Mesenchymal stem cell (in vitro differentiated cells and primary cell): Measurements from ENCODE around the gene OR5D16.
"Not testable (repeated sequence)": the region's sequence is repeated elsewhere in the genome, so short reads cannot be mapped to it uniquely, and the experiment has no call there.

ENCODE experiments used
- DNase-seq: peaks from one replicate; pipeline ENCODE4 v3.0.0-alpha.2; 2013
- H2AFZ ChIP-seq: one replicate; pipeline ENCODE4 v1.6.1; 2013; ENCODE audit warnings: low read depth, mild to moderate bottlenecking, control low read depth, inconsistent platforms, low read length, moderate library complexity
- H2AK5ac ChIP-seq: 2 replicates; pipeline ENCODE4 v1.6.1; 2013; ENCODE audit warnings: low read length, moderate library complexity, mild to moderate bottlenecking, inconsistent platforms; ENCODE audit not compliant: severe bottlenecking
- H2BK120ac ChIP-seq: one replicate; pipeline ENCODE4 v1.6.1; 2013; ENCODE audit warnings: low read depth, mild to moderate bottlenecking, inconsistent platforms, low read length, moderate library complexity
- H2BK12ac ChIP-seq, 2 experiments: one replicate each; pipeline ENCODE4 v1.6.1; 2013; ENCODE audit warnings: inconsistent platforms in 2 of 2, low read length in 2 of 2, mild to moderate bottlenecking in 2 of 2, moderate library complexity in 2 of 2, control low read depth in 1 of 2
- H2BK15ac ChIP-seq: one replicate; pipeline ENCODE4 v1.6.1; 2013; ENCODE audit warnings: mild to moderate bottlenecking, low read depth, inconsistent platforms; ENCODE audit not compliant: poor library complexity, severe bottlenecking
- H2BK5ac ChIP-seq: 2 replicates; pipeline ENCODE4 v1.6.1; 2013; ENCODE audit warnings: low read depth, mild to moderate bottlenecking, low read length, control low read depth, inconsistent platforms; ENCODE audit not compliant: poor library complexity, severe bottlenecking
- H3K14ac ChIP-seq, 2 experiments: one replicate each; pipeline ENCODE4 v1.6.1; 2013; ENCODE audit warnings: inconsistent platforms in 2 of 2, low read length in 2 of 2, control low read depth in 1 of 2, mild to moderate bottlenecking in 1 of 2, moderate library complexity in 1 of 2
- H3K18ac ChIP-seq, 2 experiments: one replicate each; pipeline ENCODE4 v1.6.1; 2013; ENCODE audit warnings: inconsistent platforms in 2 of 2, low read length in 2 of 2, control low read depth in 1 of 2, low read depth in 1 of 2, mild to moderate bottlenecking in 1 of 2
- H3K23ac ChIP-seq, 2 experiments: one replicate each; pipeline ENCODE4 v1.6.1; 2013; ENCODE audit warnings: inconsistent platforms in 2 of 2, low read length in 2 of 2, mild to moderate bottlenecking in 2 of 2, moderate library complexity in 2 of 2, control low read depth in 1 of 2
- H3K27ac ChIP-seq: 2 replicates; pipeline ENCODE4 v1.5.1; 2013; ENCODE audit warnings: mild to moderate bottlenecking, moderate library complexity, low read length, control low read depth, inconsistent platforms; ENCODE audit not compliant: poor library complexity, severe bottlenecking
- H3K27me3 ChIP-seq, 2 experiments: 2 replicates each; pipeline versions ENCODE4 v1.6.1 to v1.7.0; 2013; ENCODE audit warnings: low read length in 2 of 2, mild to moderate bottlenecking in 2 of 2, moderate library complexity in 2 of 2, control low read depth in 1 of 2, inconsistent platforms in 1 of 2; ENCODE audit not compliant: control insufficient read depth in 1 of 2, insufficient read depth in 1 of 2
- H3K36me3 ChIP-seq, 2 experiments: 2 replicates each; pipeline versions ENCODE4 v1.6.1 to v1.7.0; 2013; ENCODE audit warnings: low read length in 2 of 2, control low read depth in 1 of 2, inconsistent platforms in 1 of 2, low read depth in 1 of 2, mild to moderate bottlenecking in 1 of 2; ENCODE audit not compliant: insufficient read depth in 2 of 2, control insufficient read depth in 1 of 2
- H3K4ac ChIP-seq, 2 experiments: one replicate each; pipeline ENCODE4 v1.6.1; 2013; ENCODE audit warnings: inconsistent platforms in 2 of 2, low read length in 2 of 2, mild to moderate bottlenecking in 2 of 2, moderate library complexity in 2 of 2, control low read depth in 1 of 2, low read depth in 1 of 2
- H3K4me1 ChIP-seq: 2 replicates; pipeline ENCODE4 v1.6.1; 2013; ENCODE audit warnings: low read depth, low read length, control low read depth; ENCODE audit not compliant: control insufficient read depth, insufficient read depth
- H3K4me2 ChIP-seq: 2 replicates; pipeline ENCODE4 v1.6.1; 2013; ENCODE audit warnings: low read length, mild to moderate bottlenecking, inconsistent platforms; ENCODE audit not compliant: poor library complexity, severe bottlenecking
- H3K4me3 ChIP-seq, 2 experiments: 2 replicates each; pipeline versions ENCODE4 v1.5.1 to v1.7.0; 2013; ENCODE audit warnings: low read length in 2 of 2, mild to moderate bottlenecking in 2 of 2, control low read depth in 1 of 2, low read depth in 1 of 2; ENCODE audit not compliant: insufficient read depth in 1 of 2
- H3K79me1 ChIP-seq: replicated peaks from 2 replicates; pipeline ENCODE4 v1.6.1; 2013; ENCODE audit warnings: mild to moderate bottlenecking, control low read depth, low read length, inconsistent platforms; ENCODE audit not compliant: poor library complexity, severe bottlenecking
- H3K9ac ChIP-seq: 2 replicates; pipeline ENCODE4 v1.7.0; 2013; ENCODE audit warnings: mild to moderate bottlenecking, low read length, moderate library complexity
- H3K9me3 ChIP-seq: 2 replicates; pipeline ENCODE4 v1.7.0; 2013; ENCODE audit warnings: mild to moderate bottlenecking, low read length; ENCODE audit not compliant: control insufficient read depth
- H4K8ac ChIP-seq: one replicate; pipeline ENCODE4 v1.6.1; 2013; ENCODE audit warnings: inconsistent platforms, mild to moderate bottlenecking, low read length, moderate library complexity
- H4K91ac ChIP-seq: one replicate; pipeline ENCODE4 v1.6.1; 2013; ENCODE audit warnings: mild to moderate bottlenecking, low read length, inconsistent platforms
- WGBS: methylation state at CpG from one replicate; pipeline ENCODE4 v1.1.7; 2013; ENCODE audit warnings: mixed read lengths; 5-methylcytosine and 5-hydroxymethylcytosine counted together

Gene OR5D16

DNA sequence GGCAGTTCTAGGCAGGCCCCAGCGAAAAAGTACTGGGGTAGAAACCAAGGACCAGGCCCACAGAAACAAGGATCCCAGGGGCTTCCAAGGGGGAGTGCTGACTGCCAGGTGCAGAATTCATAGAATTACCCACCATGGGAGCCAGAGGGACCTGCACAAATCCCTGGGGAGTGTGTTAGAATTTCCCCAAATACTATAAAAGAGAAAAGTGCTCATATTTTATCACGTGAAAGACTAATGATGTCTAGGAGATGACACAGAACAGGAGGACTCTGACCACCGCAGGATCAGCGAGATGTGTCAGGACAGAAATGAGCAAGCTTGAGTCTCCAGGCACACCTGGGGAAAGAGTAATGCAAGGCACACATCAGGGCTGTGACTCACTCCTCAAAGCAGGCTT, 28.8 kb downstream of the OR5D16 start:
- not testable (repeated sequence) for H3K23ac ChIP-seq, DNase-seq, H2AFZ ChIP-seq, H3K18ac ChIP-seq, H2BK12ac ChIP-seq, H2BK120ac ChIP-seq, H3K79me1 ChIP-seq, H3K4me2 ChIP-seq, H4K91ac ChIP-seq, H2BK5ac ChIP-seq, H3K36me3 ChIP-seq, H3K9ac ChIP-seq, H3K4ac ChIP-seq, H3K9me3 ChIP-seq, H3K27me3 ChIP-seq, H3K14ac ChIP-seq, H3K4me3 ChIP-seq, H4K8ac ChIP-seq, H3K4me1 ChIP-seq, H2AK5ac ChIP-seq, H3K27ac ChIP-seq, H2BK15ac ChIP-seq
- 74% methylated on average over 4 of the region's 4 CpGs for WGBS

DNA sequence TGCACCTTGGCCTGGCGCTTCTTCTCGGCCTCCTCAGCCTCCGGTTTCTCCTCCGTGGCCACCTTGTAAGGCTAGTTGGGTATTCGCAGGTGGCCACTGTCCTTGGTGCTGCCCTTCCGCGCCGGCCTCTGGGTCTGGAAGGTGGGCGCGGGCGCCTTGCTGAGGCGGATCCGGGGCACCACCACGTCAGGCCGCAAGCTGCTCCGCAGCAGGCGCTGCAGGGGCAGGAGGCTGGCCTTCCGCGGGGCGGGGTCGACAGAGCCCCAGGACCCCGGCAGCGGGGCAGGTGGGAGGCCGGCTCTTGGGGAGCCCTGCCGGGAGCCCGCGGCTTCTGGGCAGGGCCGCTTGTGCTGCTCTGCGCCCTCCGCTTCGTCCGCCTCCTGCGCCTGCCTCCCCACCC, 34.2 kb downstream of the OR5D16 start:
- not testable (repeated sequence) for H2BK120ac ChIP-seq, H3K23ac ChIP-seq, H3K9me3 ChIP-seq, H4K91ac ChIP-seq, H3K36me3 ChIP-seq, H2BK5ac ChIP-seq, H3K79me1 ChIP-seq, H2AFZ ChIP-seq, H3K9ac ChIP-seq, H3K14ac ChIP-seq, H3K27me3 ChIP-seq, DNase-seq, H2BK15ac ChIP-seq, H4K8ac ChIP-seq, H2BK12ac ChIP-seq, H3K4me1 ChIP-seq, H3K18ac ChIP-seq, H3K4me3 ChIP-seq, H3K27ac ChIP-seq, H2AK5ac ChIP-seq, H3K4ac ChIP-seq, H3K4me2 ChIP-seq
- WGBS, result 96% methylated on average over 33 of the region's 33 CpGs

DNA sequence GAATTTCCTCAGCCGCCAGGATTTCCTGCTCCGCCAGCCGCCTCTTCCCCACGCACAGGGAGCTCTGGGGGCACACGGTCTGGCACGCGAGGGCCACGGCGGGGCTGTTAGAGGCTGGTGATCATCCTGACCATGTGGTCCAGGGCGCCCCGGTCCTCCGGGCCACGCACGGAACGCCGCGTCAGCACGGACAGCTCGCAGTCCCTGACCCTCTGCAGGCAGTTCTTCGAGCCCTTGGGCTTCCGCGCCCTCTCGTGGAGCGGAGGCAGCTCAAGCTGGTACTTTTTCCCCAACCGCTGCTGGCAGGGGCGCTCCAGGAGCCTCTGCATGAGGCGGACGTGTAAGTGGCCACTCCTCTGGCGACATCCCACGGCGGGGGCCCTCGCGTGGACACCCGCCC, 34.6 kb downstream of the OR5D16 start:
- not testable (repeated sequence) for H3K27me3 ChIP-seq, H3K4ac ChIP-seq, H3K79me1 ChIP-seq, H3K36me3 ChIP-seq, H3K9me3 ChIP-seq, H4K91ac ChIP-seq, H2AK5ac ChIP-seq, H3K4me3 ChIP-seq, DNase-seq, H2BK15ac ChIP-seq, H3K4me2 ChIP-seq, H2BK5ac ChIP-seq, H3K14ac ChIP-seq, H4K8ac ChIP-seq, H2BK12ac ChIP-seq, H2AFZ ChIP-seq, H3K23ac ChIP-seq, H3K9ac ChIP-seq, H2BK120ac ChIP-seq, H3K18ac ChIP-seq, H3K27ac ChIP-seq, H3K4me1 ChIP-seq
- 89% methylated on average over 22 of the region's 34 CpGs for WGBS

DNA sequence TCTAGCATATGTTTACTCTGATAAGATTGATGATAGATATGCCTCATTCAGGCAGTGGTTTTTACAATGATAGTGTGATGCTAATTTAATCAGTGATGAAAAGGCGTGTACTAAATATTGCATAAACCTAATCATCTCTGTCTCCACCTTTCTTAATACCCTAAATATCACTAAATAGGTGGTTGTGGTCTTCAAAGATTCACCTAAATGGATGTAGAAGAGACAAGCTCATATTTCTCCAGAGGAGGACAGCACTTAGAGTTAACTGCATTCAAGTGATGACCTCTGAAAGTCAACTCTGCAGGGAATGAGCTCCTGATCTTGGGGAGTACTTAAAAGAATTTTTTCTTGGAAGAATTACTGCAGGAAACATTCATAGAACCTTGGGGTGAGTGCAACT, 44.4 kb downstream of the OR5D16 start, which contains the start of gene TRIM51:
TRIM51 (plus strand) TSS at position 301 of the 400 bp plus-strand sequence. CDS start 2,132 bp downstream, outside the sequence.
- not testable (repeated sequence) for H2BK15ac ChIP-seq, H3K79me1 ChIP-seq, H3K9me3 ChIP-seq, H2AFZ ChIP-seq, H3K27ac ChIP-seq, H4K91ac ChIP-seq, H3K4ac ChIP-seq, H3K4me3 ChIP-seq, DNase-seq, H2BK5ac ChIP-seq, H3K23ac ChIP-seq, H3K36me3 ChIP-seq, H2AK5ac ChIP-seq, H4K8ac ChIP-seq, H3K9ac ChIP-seq, H2BK120ac ChIP-seq, H3K4me1 ChIP-seq, H3K18ac ChIP-seq, H3K27me3 ChIP-seq, H3K14ac ChIP-seq, H2BK12ac ChIP-seq, H3K4me2 ChIP-seq
- no CpG with 5 or more reads among the region's 1 CpG for WGBS
